Measurements from ENCODE around the gene NEUROD4. TPM values are rescaled to one million over a fixed set of nuclear protein-coding genes. Genes with fewer than 3 reads are reported as not detected.

The NEUROD4 gene
- total and polyA plus RNA-seq, 8 donors = not detected

DNA sequence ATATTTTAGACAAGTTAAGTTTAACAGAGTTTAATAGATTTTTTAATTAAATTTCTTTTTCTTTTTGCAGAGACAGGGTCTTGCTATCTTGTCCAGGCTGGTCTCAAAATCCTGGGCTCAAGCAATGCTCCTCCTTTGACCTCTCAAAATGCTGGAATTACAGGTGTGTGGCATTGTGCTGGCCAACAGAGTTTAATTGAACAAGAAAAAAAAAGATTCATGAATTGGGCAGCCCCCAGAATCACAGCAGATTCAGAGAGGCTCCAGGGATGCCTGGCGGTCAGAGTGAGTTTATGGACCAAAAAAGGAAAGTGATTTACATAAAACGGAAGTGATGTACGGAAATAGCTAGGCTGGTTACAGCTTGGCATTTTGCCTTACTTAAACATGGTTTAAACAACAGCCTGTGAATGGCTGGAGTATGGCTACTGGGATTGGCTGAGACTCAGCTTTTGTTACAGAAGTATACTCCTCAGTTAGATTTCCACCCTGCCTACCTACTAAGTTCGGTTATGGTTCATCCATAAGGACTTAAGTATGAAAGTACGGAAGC is 20.7 kb upstream of the NEUROD4 start:
- Histone ChIP-seq H3K27ac (no peak overlapping the region), H3K36me3 (no peaks in the 10 kb centered on the region), H3K4me1 (no peaks in the 10 kb centered on the region), H3K27me3 (peaks cover 0 to 15% (median 0%) of the 10 kb centered on the region in 3 donors), H3K4me3 (no peak overlapping the region), H3K9me3 (no peaks in the 10 kb centered on the region)
- 46 to 66% (median 60%) methylated on average over 5 of the region's 5 CpGs for WGBS, 5 donors
- intact Hi-C loops (cut with DNase I; ENCODE audit: low total_unique reads) = no loop called here
- TF ChIP-seq POLR2A (IDR thresholded peaks at IDR 0.05) (no peak), POLR2AphosphoS5 (IDR thresholded peaks at IDR 0.05) (no peak), EP300 (IDR thresholded peaks at IDR 0.05) (no peak)
- TF ChIP-seq, protein P1, sequence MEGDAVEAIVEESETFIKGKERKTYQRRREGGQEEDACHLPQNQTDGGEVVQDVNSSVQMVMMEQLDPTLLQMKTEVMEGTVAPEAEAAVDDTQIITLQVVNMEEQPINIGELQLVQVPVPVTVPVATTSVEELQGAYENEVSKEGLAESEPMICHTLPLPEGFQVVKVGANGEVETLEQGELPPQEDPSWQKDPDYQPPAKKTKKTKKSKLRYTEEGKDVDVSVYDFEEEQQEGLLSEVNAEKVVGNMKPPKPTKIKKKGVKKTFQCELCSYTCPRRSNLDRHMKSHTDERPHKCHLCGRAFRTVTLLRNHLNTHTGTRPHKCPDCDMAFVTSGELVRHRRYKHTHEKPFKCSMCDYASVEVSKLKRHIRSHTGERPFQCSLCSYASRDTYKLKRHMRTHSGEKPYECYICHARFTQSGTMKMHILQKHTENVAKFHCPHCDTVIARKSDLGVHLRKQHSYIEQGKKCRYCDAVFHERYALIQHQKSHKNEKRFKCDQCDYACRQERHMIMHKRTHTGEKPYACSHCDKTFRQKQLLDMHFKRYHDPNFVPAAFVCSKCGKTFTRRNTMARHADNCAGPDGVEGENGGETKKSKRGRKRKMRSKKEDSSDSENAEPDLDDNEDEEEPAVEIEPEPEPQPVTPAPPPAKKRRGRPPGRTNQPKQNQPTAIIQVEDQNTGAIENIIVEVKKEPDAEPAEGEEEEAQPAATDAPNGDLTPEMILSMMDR (IDR thresholded peaks at IDR 0.05) = no peak
- DNase-seq = no peak

DNA sequence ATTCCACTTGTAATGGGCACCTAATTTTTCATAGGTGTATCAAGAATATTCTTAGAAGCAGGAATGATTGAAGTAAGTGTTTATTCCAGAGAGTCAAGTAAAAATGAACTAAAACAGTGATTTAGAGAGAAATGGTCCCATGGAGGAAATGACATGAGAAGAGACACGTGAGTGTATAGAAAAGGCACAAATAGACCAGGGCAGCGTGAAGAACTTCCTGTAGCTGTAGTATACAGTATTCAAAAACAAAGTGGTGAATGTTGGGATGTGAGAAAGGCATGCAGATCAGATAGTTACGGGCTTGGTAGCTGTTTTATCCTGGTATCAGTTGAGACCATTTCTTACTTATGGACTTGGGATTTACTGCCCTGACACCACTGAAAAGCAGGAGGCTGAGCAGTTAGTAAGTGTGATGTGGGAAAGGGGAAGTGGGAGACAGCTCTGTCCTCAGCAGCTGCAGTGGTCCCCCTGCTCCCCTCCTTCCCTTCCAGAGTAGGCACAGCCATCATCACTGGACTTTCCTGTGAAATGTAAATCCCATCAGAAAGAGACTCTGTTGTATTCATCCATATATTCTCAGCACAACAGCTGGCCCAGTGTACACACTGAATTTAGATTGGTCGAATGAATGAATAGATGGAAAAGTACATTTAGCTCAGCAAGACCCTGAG is 18.4 kb upstream of the NEUROD4 start:
- no peaks in the 10 kb centered on the region for H3K9me3 ChIP-seq
- H3K27ac ChIP-seq = no peak overlapping the region
- intact Hi-C loops (cut with DNase I; ENCODE audit: low total_unique reads) = no loop called here
- DNase-seq = no peak
- H3K36me3 ChIP-seq = no peaks in the 10 kb centered on the region
- TF ChIP-seq POLR2A (IDR thresholded peaks at IDR 0.05) (no peak), EP300 (IDR thresholded peaks at IDR 0.05) (no peak), POLR2AphosphoS5 (IDR thresholded peaks at IDR 0.05) (no peak)
- TF ChIP-seq, protein P1 (IDR thresholded peaks at IDR 0.05) = no peak
- peaks cover 0 to 13% (median 0%) of the 10 kb centered on the region in 3 donors for H3K27me3 ChIP-seq
- WGBS, 5 donors = 49 to 71% (median 57%) methylated on average over 4 of the region's 4 CpGs
- H3K4me3 ChIP-seq = no peak overlapping the region
- H3K4me1 ChIP-seq = no peaks in the 10 kb centered on the region

DNA sequence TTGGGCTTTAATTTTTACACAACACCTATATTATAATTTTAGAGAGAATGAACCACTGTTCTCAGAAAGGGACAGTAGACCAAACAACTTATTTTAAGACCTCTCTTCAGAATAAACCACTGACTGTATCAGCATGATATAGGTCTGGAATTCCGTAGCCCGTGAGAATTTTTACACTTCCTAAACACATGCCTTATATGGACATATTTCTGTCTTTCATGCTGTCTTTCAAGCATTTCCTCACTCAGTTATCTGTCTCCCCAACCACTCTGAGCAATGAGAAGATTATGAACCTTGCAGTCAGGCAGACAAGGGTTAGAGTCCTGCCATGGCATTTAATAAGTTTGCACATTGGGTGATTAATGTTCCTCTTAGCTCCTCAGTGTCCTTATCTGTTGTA is 17.4 kb upstream of the NEUROD4 start:
- Histone ChIP-seq H3K9me3 (no peaks in the 10 kb centered on the region), H3K27ac (no peak overlapping the region), H3K4me3 (no peak overlapping the region), H3K27me3 (peaks cover 0 to 12% (median 0%) of the 10 kb centered on the region in 3 donors), H3K36me3 (no peaks in the 10 kb centered on the region), H3K4me1 (no peaks in the 10 kb centered on the region)
- TF ChIP-seq POLR2A (IDR thresholded peaks at IDR 0.05) = no peak
- TF ChIP-seq, protein P1 (IDR thresholded peaks at IDR 0.05) = no peak
- no peak for TF ChIP-seq POLR2AphosphoS5 (IDR thresholded peaks at IDR 0.05)
- TF ChIP-seq EP300 (IDR thresholded peaks at IDR 0.05) = no peak
- DNase-seq = no peak
- intact Hi-C loops (cut with DNase I; ENCODE audit: low total_unique reads) = no loop called here
- WGBS, 5 donors = 42 to 76% (median 70%) methylated on average over 2 of the region's 2 CpGs

DNA sequence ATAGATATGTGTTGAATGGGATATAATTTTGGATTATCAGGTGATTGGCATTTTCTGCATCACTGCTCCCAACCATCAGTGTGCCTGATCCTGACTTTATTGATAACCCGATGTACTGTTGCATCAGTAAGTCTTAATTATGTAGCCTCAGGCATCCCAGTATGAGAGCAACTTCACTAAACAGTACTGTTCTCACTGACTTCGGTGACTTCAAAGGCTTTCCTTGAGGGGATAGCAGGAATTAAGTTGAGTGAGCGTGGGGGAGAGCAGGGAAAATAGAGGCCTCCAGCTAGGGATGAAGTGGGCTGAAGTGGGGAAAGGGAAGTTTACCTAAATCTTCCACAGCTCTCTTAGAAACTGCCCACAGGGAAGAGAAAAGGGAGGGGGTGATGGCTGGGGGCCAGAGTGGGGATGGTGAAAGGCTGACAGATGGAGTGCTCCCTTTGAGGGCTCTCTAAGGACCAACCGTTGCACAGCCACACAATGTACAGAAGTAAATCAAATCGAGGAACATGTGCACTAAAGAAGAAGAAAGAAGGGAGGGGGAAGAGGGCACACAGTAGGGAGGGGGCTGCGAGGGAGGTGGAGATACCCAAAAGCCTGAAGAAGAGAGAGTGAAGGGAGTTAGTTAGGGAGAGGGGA is 10.7 kb upstream of the NEUROD4 start:
- peaks cover 0 to 15% (median 4%) of the 10 kb centered on the region in 4 donors for H3K9me3 ChIP-seq
- H3K27me3 ChIP-seq = peaks cover 0 to 16% (median 0%) of the 10 kb centered on the region in 3 donors
- H3K4me1 ChIP-seq = no peaks in the 10 kb centered on the region
- no peak overlapping the region for H3K27ac ChIP-seq
- H3K36me3 ChIP-seq = no peaks in the 10 kb centered on the region
- no peak for DNase-seq
- WGBS, 5 donors = 42 to 53% (median 46%) methylated on average over 5 to 6 of the region's 6 CpGs
- intact Hi-C loops (cut with DNase I; ENCODE audit: low total_unique reads) = no loop called here
- H3K4me3 ChIP-seq = no peak overlapping the region
- TF ChIP-seq EP300 (IDR thresholded peaks at IDR 0.05) (no peak), POLR2AphosphoS5 (IDR thresholded peaks at IDR 0.05) (no peak), POLR2A (IDR thresholded peaks at IDR 0.05) (no peak)
- TF ChIP-seq, protein P1 (IDR thresholded peaks at IDR 0.05) = no peak
